Measurements from ENCODE around the gene LDB1.

- TF ChIP-seq, protein P1, sequence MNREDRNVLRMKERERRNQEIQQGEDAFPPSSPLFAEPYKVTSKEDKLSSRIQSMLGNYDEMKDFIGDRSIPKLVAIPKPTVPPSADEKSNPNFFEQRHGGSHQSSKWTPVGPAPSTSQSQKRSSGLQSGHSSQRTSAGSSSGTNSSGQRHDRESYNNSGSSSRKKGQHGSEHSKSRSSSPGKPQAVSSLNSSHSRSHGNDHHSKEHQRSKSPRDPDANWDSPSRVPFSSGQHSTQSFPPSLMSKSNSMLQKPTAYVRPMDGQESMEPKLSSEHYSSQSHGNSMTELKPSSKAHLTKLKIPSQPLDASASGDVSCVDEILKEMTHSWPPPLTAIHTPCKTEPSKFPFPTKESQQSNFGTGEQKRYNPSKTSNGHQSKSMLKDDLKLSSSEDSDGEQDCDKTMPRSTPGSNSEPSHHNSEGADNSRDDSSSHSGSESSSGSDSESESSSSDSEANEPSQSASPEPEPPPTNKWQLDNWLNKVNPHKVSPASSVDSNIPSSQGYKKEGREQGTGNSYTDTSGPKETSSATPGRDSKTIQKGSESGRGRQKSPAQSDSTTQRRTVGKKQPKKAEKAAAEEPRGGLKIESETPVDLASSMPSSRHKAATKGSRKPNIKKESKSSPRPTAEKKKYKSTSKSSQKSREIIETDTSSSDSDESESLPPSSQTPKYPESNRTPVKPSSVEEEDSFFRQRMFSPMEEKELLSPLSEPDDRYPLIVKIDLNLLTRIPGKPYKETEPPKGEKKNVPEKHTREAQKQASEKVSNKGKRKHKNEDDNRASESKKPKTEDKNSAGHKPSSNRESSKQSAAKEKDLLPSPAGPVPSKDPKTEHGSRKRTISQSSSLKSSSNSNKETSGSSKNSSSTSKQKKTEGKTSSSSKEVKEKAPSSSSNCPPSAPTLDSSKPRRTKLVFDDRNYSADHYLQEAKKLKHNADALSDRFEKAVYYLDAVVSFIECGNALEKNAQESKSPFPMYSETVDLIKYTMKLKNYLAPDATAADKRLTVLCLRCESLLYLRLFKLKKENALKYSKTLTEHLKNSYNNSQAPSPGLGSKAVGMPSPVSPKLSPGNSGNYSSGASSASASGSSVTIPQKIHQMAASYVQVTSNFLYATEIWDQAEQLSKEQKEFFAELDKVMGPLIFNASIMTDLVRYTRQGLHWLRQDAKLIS (CRISPR knock-in tag; IDR thresholded peaks at IDR 0.05) = no peak
- TF ChIP-seq REST (IDR thresholded peaks at IDR 0.05; ENCODE audit: borderline replicate concordance in 1 of 2, low read depth in 1 of 2, low read length in 2 of 2) (no peak), ZFX (CRISPR knock-in tag; IDR thresholded peaks at IDR 0.05; ENCODE audit: low read depth) (no peak), NR2F6 (IDR thresholded peaks at IDR 0.05) (no peak), NR2F6 (CRISPR knock-in tag; IDR thresholded peaks at IDR 0.05) (no peak)
- TF ChIP-seq, protein P2, sequence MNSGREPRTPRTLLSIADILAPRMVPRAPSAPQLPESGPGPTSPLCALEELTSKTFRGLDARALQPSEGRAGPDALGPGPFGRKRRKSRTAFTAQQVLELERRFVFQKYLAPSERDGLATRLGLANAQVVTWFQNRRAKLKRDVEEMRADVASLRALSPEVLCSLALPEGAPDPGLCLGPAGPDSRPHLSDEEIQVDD (CRISPR knock-in tag; IDR thresholded peaks at IDR 0.05; ENCODE audit: borderline replicate concordance) = no peak
Measured at GRCh38 chr10:102150970-102151773, 31.0 kb upstream of the LDB1 start.
